ENCODE data around the gene VWC2L. TPM values are rescaled to one million over a fixed set of nuclear protein-coding genes. Genes with fewer than 3 reads are reported as not detected.

Gene VWC2L
- total and polyA plus RNA-seq, 2 of the 8 experiments (the other 6 are each of a cell fraction or from before 2014, with no cell fraction given), result not detected

DNA sequence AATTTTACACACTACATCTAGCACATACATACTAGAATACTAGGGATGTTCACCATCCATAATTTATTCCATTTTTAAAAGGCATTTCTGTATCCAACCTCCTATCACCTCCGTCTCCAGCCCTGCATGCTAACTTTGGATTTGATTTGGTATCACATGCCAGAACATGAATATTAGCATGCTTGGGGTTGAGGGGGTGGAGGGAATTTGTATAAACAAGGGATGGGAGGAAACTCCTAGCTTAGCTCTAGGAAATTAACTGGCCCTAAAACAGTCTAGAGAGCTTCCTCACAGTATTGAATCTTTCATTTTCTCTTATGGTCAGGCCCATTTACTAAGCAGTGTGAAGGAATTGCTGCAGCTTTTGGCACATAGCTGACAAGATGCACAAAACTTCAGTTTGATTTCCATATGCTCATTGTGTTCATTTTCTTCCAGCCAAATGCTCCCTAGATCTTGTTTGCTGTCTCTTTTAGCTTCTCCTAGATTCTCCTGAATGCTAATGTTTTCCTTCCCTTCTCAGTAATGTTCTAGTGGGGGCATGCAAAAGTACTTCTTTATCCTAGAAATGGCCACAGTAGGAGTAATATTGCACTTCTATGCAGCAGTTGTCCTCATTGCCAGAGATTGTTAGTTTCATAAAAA lies 135.2 kb downstream of the VWC2L start:
- no peak overlapping the region for H3K23ac ChIP-seq (ENCODE audit: insufficient read length)
- H3K9me3 ChIP-seq (ENCODE audit: insufficient read depth in 2 of 2, low read depth in 1 of 2, low read length in 1 of 2), result no peaks in the 10 kb centered on the region
- H3K79me1 ChIP-seq (ENCODE audit: low read depth, low read length), result no peaks in the 10 kb centered on the region
- H3K27me3 ChIP-seq (replicated peaks in 1 of 4; ENCODE audit: control insufficient read depth in 3 of 4, extremely low read depth in 1 of 4, insufficient read depth in 3 of 4, low read length in 3 of 4), result no peaks in the 10 kb centered on the region
- no peak for FAIRE-seq
- no peaks in the 10 kb centered on the region for H3K23me2 ChIP-seq (ENCODE audit: low read depth, low read length)
- no peak overlapping the region for H2AFZ ChIP-seq (ENCODE audit: low read length)
- no peaks in the 10 kb centered on the region for H3K4me1 ChIP-seq (replicated peaks in 1 of 4; ENCODE audit: control insufficient read depth in 3 of 4, insufficient read depth in 4 of 4, low read length in 3 of 4)
- H4K8ac ChIP-seq (ENCODE audit: extremely low read depth, insufficient read depth, low read length), result no peak overlapping the region
- H2BK20ac ChIP-seq (ENCODE audit: low read length), result no peak overlapping the region
- no peak overlapping the region for H3K9ac ChIP-seq (replicated peaks in 1 of 4; ENCODE audit: extremely low read depth in 1 of 4, low read depth in 3 of 4, low read length in 3 of 4)
- H2AK5ac ChIP-seq (ENCODE audit: low read depth, low read length), result no peak overlapping the region
- no peaks in the 10 kb centered on the region for H4K20me1 ChIP-seq (replicated peaks in 1 of 2; ENCODE audit: control insufficient read depth in 1 of 2, insufficient read depth in 2 of 2, low read length in 2 of 2)
- ChIA-PET POLR2A (ENCODE audit: partially characterized antibody) (no interaction called here), CTCF (ENCODE audit: partially characterized antibody) (interaction anchor here (1.0 kb wide), 2 partner anchors 10 to 1153 kb away, joined by 3 to 4 read pairs; no protein-coding TSS in a partner anchor)
- no peak overlapping the region for H3K18ac ChIP-seq (ENCODE audit: extremely low read depth, low read length)
- no peak overlapping the region for H3K14ac ChIP-seq (ENCODE audit: insufficient read length)
- H3K79me2 ChIP-seq (ENCODE audit: control insufficient read depth in 1 of 2, insufficient read depth in 2 of 2, low read length in 2 of 2), result no peaks in the 10 kb centered on the region
- H4K5ac ChIP-seq (ENCODE audit: insufficient read length, low read depth, low read length), result no peak overlapping the region
- H2BK12ac ChIP-seq (ENCODE audit: low read depth, low read length), result no peak overlapping the region
- TF ChIP-seq RXRA (IDR thresholded peaks at IDR 0.05; ENCODE audit: insufficient read depth, low read depth, low read length), result no peak
- no peak for TF ChIP-seq SRF (IDR thresholded peaks at IDR 0.05; ENCODE audit: low read depth, low read length)
- no peak for TF ChIP-seq TAF1 (IDR thresholded peaks at IDR 0.05; ENCODE audit: low read depth, low read length)
- TF ChIP-seq SIN3A (conservative IDR thresholded peaks at IDR 0.05 in 1 of 2, IDR thresholded peaks at IDR 0.05 in 1 of 2; ENCODE audit: low read depth in 1 of 2, low read length in 2 of 2), result no peak
- TF ChIP-seq SUZ12 (IDR thresholded peaks at IDR 0.05; ENCODE audit: low read length), result no peak
- TF ChIP-seq MAFK (IDR thresholded peaks at IDR 0.05; ENCODE audit: low read depth, low read length), result no peak
- TF ChIP-seq, protein P1, sequence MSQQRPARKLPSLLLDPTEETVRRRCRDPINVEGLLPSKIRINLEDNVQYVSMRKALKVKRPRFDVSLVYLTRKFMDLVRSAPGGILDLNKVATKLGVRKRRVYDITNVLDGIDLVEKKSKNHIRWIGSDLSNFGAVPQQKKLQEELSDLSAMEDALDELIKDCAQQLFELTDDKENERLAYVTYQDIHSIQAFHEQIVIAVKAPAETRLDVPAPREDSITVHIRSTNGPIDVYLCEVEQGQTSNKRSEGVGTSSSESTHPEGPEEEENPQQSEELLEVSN (IDR thresholded peaks at IDR 0.05), result no peak
- TF ChIP-seq POLR2AphosphoS5 (IDR thresholded peaks at IDR 0.05; ENCODE audit: low read depth, low read length), result no peak
- TF ChIP-seq NRF1 (IDR thresholded peaks at IDR 0.05; ENCODE audit: low read depth, low read length), result no peak
- TF ChIP-seq JUN (IDR thresholded peaks at IDR 0.05; ENCODE audit: low read depth, low read length), result no peak
- no peak for TF ChIP-seq PHF8 (conservative IDR thresholded peaks at IDR 0.05; ENCODE audit: low read depth, low read length)
- TF ChIP-seq EGR1 (IDR thresholded peaks at IDR 0.05; ENCODE audit: borderline replicate concordance, low read depth, low read length), result no peak
- no peak overlapping the region for H2BK5ac ChIP-seq (ENCODE audit: low read depth, low read length)
- no peak overlapping the region for H2BK120ac ChIP-seq (replicated peaks; ENCODE audit: low read depth, low read length)
- H3K56ac ChIP-seq (replicated peaks; ENCODE audit: insufficient read length, low read depth, low read length), result no peak overlapping the region
- H3K4me2 ChIP-seq (ENCODE audit: insufficient read depth in 1 of 2, low read depth in 2 of 2, low read length in 2 of 2), result no peak overlapping the region
- no peak overlapping the region for H3K27ac ChIP-seq (ENCODE audit: low read depth, low read length)
- WGBS, 2 experiments (ENCODE audit: extremely low coverage in 1 of 2, insufficient coverage in 1 of 2, insufficient read length in 1 of 2, insufficient replicate concordance in 2 of 2, low coverage in 1 of 2, low lambda C conversion rate in 2 of 2, missing lambda C conversion rate in 1 of 2), result 81% methylated on average over 1 of the region's 1 CpG; no CpG with 5 or more reads in 1 of the 2 experiments
- no peak overlapping the region for H3K4me3 ChIP-seq (ENCODE audit: extremely low read depth in 1 of 4, insufficient read depth in 2 of 4, low read depth in 3 of 4, low read length in 4 of 4)
- no peak overlapping the region for H2BK15ac ChIP-seq (ENCODE audit: low read length)
- no peak for DNase-seq (ENCODE audit: low read depth in 1 of 2, low spot score in 2 of 2)
- H3K36me3 ChIP-seq (ENCODE audit: control insufficient read depth in 2 of 4, insufficient read depth in 4 of 4, low read length in 3 of 4), result no peaks in the 10 kb centered on the region
- H3K4ac ChIP-seq (replicated peaks; ENCODE audit: insufficient read length, low read depth, low read length), result no peak overlapping the region
- no peak overlapping the region for H4K91ac ChIP-seq (replicated peaks; ENCODE audit: insufficient read length, low read length)

Data from H1 (cell line).